Measurements from ENCODE around the gene PLK2.

DNA sequence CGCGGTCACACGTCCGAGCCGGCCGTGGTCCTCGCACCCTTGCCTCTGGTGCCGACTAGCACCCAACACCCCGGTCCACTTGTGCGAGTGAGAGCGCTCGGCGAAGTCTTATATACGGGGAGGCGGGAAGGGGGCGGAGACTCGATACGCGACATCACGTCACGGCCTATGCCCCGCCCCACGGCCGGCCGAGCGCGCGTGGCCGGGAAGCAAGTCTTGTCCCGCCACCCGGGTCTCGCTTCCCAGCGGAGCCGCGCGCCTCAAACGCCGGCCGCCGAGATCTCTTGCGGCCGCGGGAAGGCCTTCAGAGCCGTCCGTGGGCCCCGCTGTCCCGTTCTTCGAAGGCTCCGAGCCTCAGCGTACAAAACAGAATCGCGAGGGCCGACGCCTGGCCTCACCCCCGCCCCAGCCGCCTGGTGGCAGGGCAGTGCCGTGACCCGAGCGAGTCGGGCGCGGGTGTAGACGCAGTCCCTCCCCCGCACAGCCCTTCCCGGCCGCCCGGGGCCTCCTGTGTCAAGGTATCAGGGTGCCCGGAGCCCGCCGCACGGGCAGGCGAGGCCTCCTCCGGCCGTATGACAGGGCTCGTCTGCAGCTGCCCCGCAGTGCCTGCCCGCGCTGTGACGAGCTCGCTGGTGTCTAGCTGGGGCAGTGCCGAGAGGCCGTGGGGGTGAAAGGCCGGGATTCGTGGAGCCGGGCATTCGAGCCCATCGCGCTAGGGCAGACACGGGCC lies at the start of gene PLK2:
- peak; percentile 99 for TF ChIP-seq POLR2A (IDR thresholded peaks at IDR 0.05)
- TF ChIP-seq, protein P1, sequence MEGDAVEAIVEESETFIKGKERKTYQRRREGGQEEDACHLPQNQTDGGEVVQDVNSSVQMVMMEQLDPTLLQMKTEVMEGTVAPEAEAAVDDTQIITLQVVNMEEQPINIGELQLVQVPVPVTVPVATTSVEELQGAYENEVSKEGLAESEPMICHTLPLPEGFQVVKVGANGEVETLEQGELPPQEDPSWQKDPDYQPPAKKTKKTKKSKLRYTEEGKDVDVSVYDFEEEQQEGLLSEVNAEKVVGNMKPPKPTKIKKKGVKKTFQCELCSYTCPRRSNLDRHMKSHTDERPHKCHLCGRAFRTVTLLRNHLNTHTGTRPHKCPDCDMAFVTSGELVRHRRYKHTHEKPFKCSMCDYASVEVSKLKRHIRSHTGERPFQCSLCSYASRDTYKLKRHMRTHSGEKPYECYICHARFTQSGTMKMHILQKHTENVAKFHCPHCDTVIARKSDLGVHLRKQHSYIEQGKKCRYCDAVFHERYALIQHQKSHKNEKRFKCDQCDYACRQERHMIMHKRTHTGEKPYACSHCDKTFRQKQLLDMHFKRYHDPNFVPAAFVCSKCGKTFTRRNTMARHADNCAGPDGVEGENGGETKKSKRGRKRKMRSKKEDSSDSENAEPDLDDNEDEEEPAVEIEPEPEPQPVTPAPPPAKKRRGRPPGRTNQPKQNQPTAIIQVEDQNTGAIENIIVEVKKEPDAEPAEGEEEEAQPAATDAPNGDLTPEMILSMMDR (IDR thresholded peaks at IDR 0.05), result peak; percentile 39 to 77 (median 72)
